PC-9 (cell line): ENCODE data around the gene ANKS6. TPM values are rescaled to one million over a fixed set of nuclear protein-coding genes. Genes with fewer than 3 reads are reported as not detected.

Experiments used
- BruUV-seq: library from RNA; stranded (reverse); fragments of 400-500 nt; replicated peaks from 2 replicates; lab custom pipeline; 2021; lab: Mats Ljungman, UMichigan
- CTCF ChIA-PET: fragments of 300-600 bp; sonication (Branson Sonifier 250); formaldehyde crosslinking; loops from one replicate; lab custom pipeline; 2022; ENCODE audit warnings: antibody characterized with exemption; lab: Charles Lee
- POLR2A ChIA-PET: fragments of 300-600 bp; sonication (Branson Sonifier 250); formaldehyde crosslinking; loops from one replicate; lab custom pipeline; 2022; ENCODE audit warnings: antibody characterized with exemption; ENCODE audit not compliant: unreplicated experiment; lab: Charles Lee
- DNase-seq, 2 experiments: peaks; one replicate each; pipeline versions ENCODE4 v3.0.0 to v3.0.0-alpha.2; 2015 to 2022; ENCODE audit warnings: mixed read lengths in 1 of 2
- H2AFZ ChIP-seq: fragments of 200-600 bp; sonication (generic); 2 replicates; pipeline ENCODE4 v1.8.1; 2017; ENCODE audit warnings: antibody characterized with exemption
- H3F3A ChIP-seq: fragments of 200-600 bp; sonication (generic); 2 replicates; pipeline ENCODE4 v1.8.1; 2017; ENCODE audit warnings: antibody characterized with exemption, mild to moderate bottlenecking, low read depth; ENCODE audit not compliant: insufficient read depth
- H3K27ac ChIP-seq: fragments of 200-600 bp; sonication (generic); 2 replicates; pipeline ENCODE4 v1.6.1; 2016; ENCODE audit warnings: mixed run types
- H3K27me3 ChIP-seq: fragments of 200-600 bp; sonication (generic); 2 replicates; pipeline ENCODE4 v1.6.1; 2016; ENCODE audit warnings: low read depth, mixed run types; ENCODE audit not compliant: insufficient read depth
- H3K36me3 ChIP-seq: fragments of 200-600 bp; sonication (generic); 2 replicates; pipeline ENCODE4 v1.6.1; 2016; ENCODE audit warnings: low read depth, mixed run types
- H3K4me1 ChIP-seq: fragments of 200-600 bp; sonication (generic); replicated peaks from 2 replicates; pipeline ENCODE4 v1.6.1; 2016; ENCODE audit warnings: mixed run types; ENCODE audit not compliant: insufficient read depth
- H3K4me2 ChIP-seq: fragments of 200-600 bp; sonication (generic); 2 replicates; pipeline ENCODE4 v1.6.1; 2017; ENCODE audit warnings: mixed run types
- H3K4me3 ChIP-seq: fragments of 200-600 bp; sonication (generic); 2 replicates; pipeline ENCODE4 v1.6.1; 2016; ENCODE audit warnings: mixed run types
- H3K79me2 ChIP-seq: fragments of 200-600 bp; sonication (generic); 2 replicates; pipeline ENCODE4 v1.6.1; 2017; ENCODE audit warnings: low read depth, mixed run types
- H3K9me2 ChIP-seq: fragments of 200-600 bp; sonication (generic); 2 replicates; pipeline ENCODE4 v1.8.1; 2017; ENCODE audit warnings: mild to moderate bottlenecking; ENCODE audit not compliant: insufficient read depth
- H3K9me3 ChIP-seq: fragments of 200-600 bp; sonication (generic); 2 replicates; pipeline ENCODE4 v1.8.1; 2016; ENCODE audit warnings: low read depth; ENCODE audit not compliant: insufficient read depth
- H4K20me1 ChIP-seq: fragments of 200-600 bp; sonication (generic); 2 replicates; pipeline ENCODE4 v1.8.1; 2017; ENCODE audit not compliant: insufficient read depth
- CTCF ChIP-seq: fragments of 200-600 bp; sonication (generic); conservative IDR thresholded peaks from 2 replicates; pipeline ENCODE4 v1.6.1; 2017; ENCODE audit warnings: mixed run types, antibody characterized with exemption, mild to moderate bottlenecking, moderate library complexity
- EZH2 ChIP-seq: fragments of 200-600 bp; sonication (generic); IDR thresholded peaks from 2 replicates; pipeline ENCODE4 v1.8.0; 2017; ENCODE audit warnings: antibody characterized with exemption, low read depth
- intact Hi-C: fragments of 100-400 bp; cut with micrococcal nuclease; formaldehyde crosslinking; loops from one replicate; pipeline ENCODE4 v1.10.0; 2022; ENCODE audit not compliant: unreplicated experiment
- total RNA-seq: library from RNA; stranded (reverse); gene quantifications from 2 replicates; pipeline ENCODE4 v1.2.3, GENCODE V29; 2021

ANKS6 gene
- total RNA-seq, 1 experiment from 2014 or later, result 74.7 TPM

GRCh38 chr9:98724810-98725530 lies 71.4 kb downstream of the ANKS6 start:
- DNase-seq, result no peak
- no peaks in the 10 kb centered on the region for H3K4me1 ChIP-seq
- H3K27ac ChIP-seq, result no peak overlapping the region
- POLR2A ChIA-PET, result interaction anchor here (0.6 kb wide), 1 partner anchor 270 kb away, joined by 3 read pairs; no protein-coding TSS in a partner anchor
- H3K36me3 ChIP-seq, result no peaks in the 10 kb centered on the region
- 0 out of 2 replicates have a peak, but pooled peaks cover 14% of the 10 kb centered on the region for H3K27me3 ChIP-seq
- 0 out of 2 replicates have a peak, but pooled peaks cover 3% of the 10 kb centered on the region for H3F3A ChIP-seq
- intact Hi-C loops, result no loop called here
- H4K20me1 ChIP-seq, result no peaks in the 10 kb centered on the region
- no peak overlapping the region for H3K4me3 ChIP-seq
- CTCF ChIA-PET, result no interaction called here
- H3K4me2 ChIP-seq, result no peak overlapping the region
- no peak for TF ChIP-seq CTCF
- TF ChIP-seq EZH2, result no peak
- peaks cover 6% of the 10 kb centered on the region for H3K9me3 ChIP-seq
- H2AFZ ChIP-seq, result no peak overlapping the region
- no TSS peak for BruUV-seq
- no peaks in the 10 kb centered on the region for H3K79me2 ChIP-seq
- H3K9me2 ChIP-seq, result no peaks in the 10 kb centered on the region

- POLR2A ChIA-PET, result no interaction called here
- Histone ChIP-seq H3K9me3 (peaks cover 6% of the 10 kb centered on the region), H2AFZ (no peak overlapping the region), H3K4me1 (no peaks in the 10 kb centered on the region), H3F3A (no peaks in the 10 kb centered on the region), H3K27me3 (peaks cover 26% of the 10 kb centered on the region; the same call in 1 of the 2 replicates), H3K79me2 (no peaks in the 10 kb centered on the region), H3K4me3 (no peak overlapping the region), H3K9me2 (no peaks in the 10 kb centered on the region), H3K36me3 (no peaks in the 10 kb centered on the region), H3K4me2 (no peak overlapping the region), H4K20me1 (no peaks in the 10 kb centered on the region), H3K27ac (no peak overlapping the region)
- intact Hi-C loops, result no loop called here
- no peak for TF ChIP-seq EZH2
- no TSS peak for BruUV-seq
- CTCF ChIA-PET, result no interaction called here
- no peak for DNase-seq
These were observed 74.7 kb downstream of the ANKS6 start for GRCh38 chr9:98721643-98722042.

GRCh38 chr9:98720402-98720801 lies 76.0 kb downstream of the ANKS6 start:
- TF ChIP-seq EZH2 (no peak), CTCF (no peak)
- CTCF ChIA-PET, result no interaction called here
- Histone ChIP-seq H3K9me3 (peaks cover 6% of the 10 kb centered on the region), H3K4me2 (no peak overlapping the region), H3K27ac (no peak overlapping the region), H4K20me1 (no peaks in the 10 kb centered on the region), H3K27me3 (peaks cover 35% of the 10 kb centered on the region; the same call in 1 of the 2 replicates), H3K36me3 (no peaks in the 10 kb centered on the region), H3K4me1 (no peaks in the 10 kb centered on the region), H3F3A (no peaks in the 10 kb centered on the region), H3K4me3 (no peak overlapping the region), H3K9me2 (no peaks in the 10 kb centered on the region), H3K79me2 (no peaks in the 10 kb centered on the region), H2AFZ (no peak overlapping the region)
- no peak for DNase-seq
- intact Hi-C loops, result no loop called here
- POLR2A ChIA-PET, result no interaction called here
- no TSS peak for BruUV-seq
